Measurements from ENCODE around the gene BACH2.

DNA sequence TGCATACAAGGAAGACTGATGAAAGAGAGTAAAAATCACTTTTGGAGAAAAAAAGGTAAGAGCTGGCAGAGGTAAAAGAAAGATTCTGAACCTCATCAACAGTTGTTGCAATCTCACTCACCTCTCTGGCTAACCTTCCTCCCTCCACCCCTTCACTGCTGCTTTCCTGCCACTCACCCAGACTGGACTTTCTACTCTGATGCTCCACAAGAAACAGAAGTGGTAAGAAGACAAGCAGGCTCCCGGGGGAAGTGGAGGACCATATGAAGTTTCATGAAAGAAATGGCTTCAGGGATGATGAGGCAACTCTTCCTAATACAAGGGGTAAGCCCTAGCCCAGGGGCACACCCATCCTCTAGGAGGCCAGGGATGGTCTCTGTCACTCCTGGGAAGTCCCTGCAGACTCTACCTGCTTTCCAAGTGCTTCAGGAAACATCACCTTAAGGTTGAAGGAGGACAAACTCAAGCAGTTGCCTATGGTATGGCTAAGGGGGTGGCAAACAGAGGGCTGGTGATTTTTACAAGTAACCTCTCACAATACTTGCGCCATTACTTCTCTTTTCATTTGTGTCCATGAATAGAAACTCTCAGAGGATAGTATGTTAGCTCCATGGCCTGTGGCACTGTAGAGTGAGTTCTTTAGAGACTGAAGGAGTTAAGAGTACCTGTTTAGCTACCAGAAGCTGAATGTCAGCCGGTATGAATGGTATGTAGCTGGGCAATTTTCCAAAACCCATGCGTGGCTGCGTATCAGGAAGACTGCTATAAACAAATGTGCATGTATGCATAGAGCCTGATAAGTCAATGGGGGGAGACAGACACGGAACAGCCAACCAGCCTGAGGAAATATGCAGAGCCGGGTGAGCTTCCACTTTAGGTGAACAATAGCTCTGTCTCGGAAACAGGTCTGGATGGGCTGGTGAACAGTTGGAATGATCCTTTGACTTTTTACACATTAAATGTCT is 112.0 kb downstream of the BACH2 start:
- TF ChIP-seq CTCF (IDR thresholded peaks at IDR 0.05) (no peak), POLR2AphosphoS5 (IDR thresholded peaks at IDR 0.05) (no peak)
